ENCODE measurements around the gene ATXN7.

DNA sequence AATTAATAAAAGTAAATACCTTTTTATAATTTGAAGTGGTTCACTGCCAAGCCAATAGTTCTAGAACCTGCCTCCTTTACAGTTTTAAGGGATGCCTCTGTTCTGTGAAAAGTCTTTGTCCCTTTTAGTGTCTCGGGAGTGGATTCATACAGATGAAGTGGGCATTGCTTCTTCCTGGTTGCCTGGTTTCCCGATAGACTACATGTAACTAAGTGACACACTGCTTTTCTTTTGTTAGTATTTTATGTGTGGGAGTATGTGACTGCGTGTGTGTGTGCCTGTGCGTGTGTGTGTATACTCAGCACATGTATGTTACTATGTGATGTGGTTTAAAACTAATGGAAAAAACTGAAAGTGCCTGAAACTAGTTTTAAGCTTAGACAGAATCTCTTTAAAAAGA is 138.6 kb downstream of the ATXN7 start:
- TF ChIP-seq, protein P1, sequence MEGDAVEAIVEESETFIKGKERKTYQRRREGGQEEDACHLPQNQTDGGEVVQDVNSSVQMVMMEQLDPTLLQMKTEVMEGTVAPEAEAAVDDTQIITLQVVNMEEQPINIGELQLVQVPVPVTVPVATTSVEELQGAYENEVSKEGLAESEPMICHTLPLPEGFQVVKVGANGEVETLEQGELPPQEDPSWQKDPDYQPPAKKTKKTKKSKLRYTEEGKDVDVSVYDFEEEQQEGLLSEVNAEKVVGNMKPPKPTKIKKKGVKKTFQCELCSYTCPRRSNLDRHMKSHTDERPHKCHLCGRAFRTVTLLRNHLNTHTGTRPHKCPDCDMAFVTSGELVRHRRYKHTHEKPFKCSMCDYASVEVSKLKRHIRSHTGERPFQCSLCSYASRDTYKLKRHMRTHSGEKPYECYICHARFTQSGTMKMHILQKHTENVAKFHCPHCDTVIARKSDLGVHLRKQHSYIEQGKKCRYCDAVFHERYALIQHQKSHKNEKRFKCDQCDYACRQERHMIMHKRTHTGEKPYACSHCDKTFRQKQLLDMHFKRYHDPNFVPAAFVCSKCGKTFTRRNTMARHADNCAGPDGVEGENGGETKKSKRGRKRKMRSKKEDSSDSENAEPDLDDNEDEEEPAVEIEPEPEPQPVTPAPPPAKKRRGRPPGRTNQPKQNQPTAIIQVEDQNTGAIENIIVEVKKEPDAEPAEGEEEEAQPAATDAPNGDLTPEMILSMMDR (conservative IDR thresholded peaks at IDR 0.05; ENCODE audit: low read length), result no peak
- no peak for TF ChIP-seq EZH2phosphoT487 (IDR thresholded peaks at IDR 0.05; ENCODE audit: borderline replicate concordance)

All from Loucy (cell line).